NT2/D1 (cell line): ENCODE data around the gene PAQR7.

Source experiments
- SUZ12 ChIP-seq: IDR thresholded peaks from 2 replicates; pipeline ENCODE4 v1.6.1; 2011; ENCODE audit not compliant: insufficient read length, insufficient read depth; ENCODE audit errors: extremely low read depth
- YY1 ChIP-seq: IDR thresholded peaks from 2 replicates; pipeline ENCODE4 v1.6.1; 2011; ENCODE audit not compliant: insufficient read length, insufficient read depth
- ZNF274 ChIP-seq: IDR thresholded peaks from 2 replicates; pipeline ENCODE4 v1.6.1; 2011; ENCODE audit warnings: mild to moderate bottlenecking, low read depth, low read length

DNA sequence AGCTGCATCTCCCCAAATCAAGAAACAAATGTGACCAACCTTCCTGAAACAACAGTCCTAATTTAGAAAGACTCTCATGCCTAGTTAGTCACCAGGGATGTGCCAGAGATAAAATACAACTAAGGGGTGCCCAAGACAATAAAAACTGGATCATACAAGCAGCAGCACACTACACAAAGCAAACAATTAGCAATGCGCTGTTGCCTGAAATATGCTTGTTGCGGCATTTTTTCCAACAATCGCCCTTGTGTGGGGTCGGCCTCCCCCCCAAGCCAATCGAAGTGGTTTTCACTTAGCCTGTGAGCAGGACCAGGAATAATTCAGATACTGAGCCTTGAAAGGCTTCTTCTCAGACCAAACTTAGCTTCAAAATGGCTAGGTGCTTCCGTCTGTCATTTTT, 32.1 kb upstream of the PAQR7 start:
- TF ChIP-seq ZNF274 (no peak), SUZ12 (no peak), YY1 (no peak)
